KOPT-K1 (cell line): ENCODE data around the gene HEPN1.
A peak's percentile ranks its signal among the peaks of the same experiment; 100 is the strongest.

Experiments
- H3K27ac ChIP-seq: fragments of 200-600 bp; sonication (generic); 2 replicates; pipeline ENCODE4 v1.5.1; 2016; ENCODE audit warnings: antibody characterized with exemption, mild to moderate bottlenecking, low read depth, low read length; ENCODE audit not compliant: poor library complexity, severe bottlenecking
- H3K36me3 ChIP-seq: fragments of 200-600 bp; sonication (generic); 2 replicates; pipeline ENCODE4 v1.5.1; 2017; ENCODE audit warnings: antibody characterized with exemption, mild to moderate bottlenecking, low read length, moderate library complexity; ENCODE audit not compliant: insufficient read depth
- H3K9me3 ChIP-seq: fragments of 200-600 bp; sonication (generic); 2 replicates; pipeline ENCODE4 v1.5.1; 2017; ENCODE audit warnings: antibody characterized with exemption, low read length, mild to moderate bottlenecking; ENCODE audit not compliant: insufficient read depth, poor library complexity, severe bottlenecking

HEPN1 gene

GRCh38 chr11:124918950-124919349 is at the start of gene HEPN1:
Gene HEPN1, plus strand, starts transcription at chr11:124919250.
- Histone ChIP-seq H3K27ac (no peak within 1 kb of the TSS), H3K36me3 (no peaks in the 10 kb centered on the region), H3K9me3 (no peaks in the 10 kb centered on the region)

- H3K27ac ChIP-seq: no peak overlapping the region
- H3K36me3 ChIP-seq: no peaks in the 10 kb centered on the region
- no peaks in the 10 kb centered on the region for H3K9me3 ChIP-seq
Measured at GRCh38 chr11:124869331-124869730, 49.7 kb upstream of the HEPN1 start.

GRCh38 chr11:124869856-124870387 is 49.1 kb upstream of the HEPN1 start:
- H3K27ac ChIP-seq: no peak overlapping the region
- no peaks in the 10 kb centered on the region for H3K36me3 ChIP-seq
- H3K9me3 ChIP-seq: no peaks in the 10 kb centered on the region

GRCh38 chr11:124870430-124870829 is 48.6 kb upstream of the HEPN1 start:
- no peaks in the 10 kb centered on the region for H3K9me3 ChIP-seq
- no peaks in the 10 kb centered on the region for H3K36me3 ChIP-seq

GRCh38 chr11:124872280-124872679 is 46.8 kb upstream of the HEPN1 start:
- Histone ChIP-seq H3K36me3 (no peaks in the 10 kb centered on the region), H3K9me3 (no peaks in the 10 kb centered on the region), H3K27ac (no peak overlapping the region)

More at GRCh38 chr11:124870430-124870829, 48.6 kb upstream of the HEPN1 start:
- H3K27ac ChIP-seq: no peak overlapping the region

DNA sequence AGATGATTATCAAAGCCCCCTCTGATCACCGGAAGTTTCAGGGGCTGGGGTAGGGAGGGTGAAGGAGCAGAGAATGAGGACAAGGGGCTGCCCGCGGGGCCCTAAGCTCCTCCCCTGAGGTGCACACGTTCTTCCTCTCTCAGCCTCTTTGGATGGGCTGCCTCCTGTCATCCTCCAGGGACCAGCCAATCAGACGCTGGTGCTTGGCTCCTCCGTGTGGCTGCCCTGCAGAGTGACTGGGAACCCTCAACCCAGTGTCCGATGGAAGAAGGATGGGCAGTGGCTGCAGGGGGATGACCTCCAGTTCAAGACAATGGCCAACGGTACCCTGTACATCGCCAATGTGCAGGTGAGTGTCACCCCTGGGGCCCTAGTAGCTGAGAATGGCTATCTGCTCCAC is 46.3 kb upstream of the HEPN1 start:
- no peaks in the 10 kb centered on the region for H3K36me3 ChIP-seq
- no peak overlapping the region for H3K27ac ChIP-seq
- no peaks in the 10 kb centered on the region for H3K9me3 ChIP-seq

- no peaks in the 10 kb centered on the region for H3K9me3 ChIP-seq
- no peaks in the 10 kb centered on the region for H3K36me3 ChIP-seq
- no peak overlapping the region for H3K27ac ChIP-seq
Measured at GRCh38 chr11:124873951-124874350, 45.1 kb upstream of the HEPN1 start.

GRCh38 chr11:124874571-124875255 is 44.3 kb upstream of the HEPN1 start:
- Histone ChIP-seq H3K27ac (no peak overlapping the region), H3K9me3 (no peaks in the 10 kb centered on the region), H3K36me3 (no peaks in the 10 kb centered on the region)

- Histone ChIP-seq H3K27ac (no peak overlapping the region), H3K36me3 (no peaks in the 10 kb centered on the region), H3K9me3 (no peaks in the 10 kb centered on the region)
Measured at GRCh38 chr11:124875401-124875800, 43.6 kb upstream of the HEPN1 start.

- peak overlapping the region; percentile 74 for H3K27ac ChIP-seq
- no peaks in the 10 kb centered on the region for H3K9me3 ChIP-seq
- no peaks in the 10 kb centered on the region for H3K36me3 ChIP-seq
Measured at GRCh38 chr11:124875943-124876817, 42.9 kb upstream of the HEPN1 start.

- Histone ChIP-seq H3K36me3 (no peaks in the 10 kb centered on the region), H3K9me3 (no peaks in the 10 kb centered on the region), H3K27ac (peak overlapping the region; percentile 74)
Measured at GRCh38 chr11:124876818-124877630, 42.0 kb upstream of the HEPN1 start.

- H3K27ac ChIP-seq: no peak overlapping the region
- no peaks in the 10 kb centered on the region for H3K36me3 ChIP-seq
Measured at GRCh38 chr11:124877631-124877909, 41.5 kb upstream of the HEPN1 start.

GRCh38 chr11:124877910-124878758 is 40.9 kb upstream of the HEPN1 start:
- Histone ChIP-seq H3K9me3 (no peaks in the 10 kb centered on the region), H3K27ac (no peak overlapping the region)

More at GRCh38 chr11:124877631-124877909, 41.5 kb upstream of the HEPN1 start:
- no peaks in the 10 kb centered on the region for H3K9me3 ChIP-seq

GRCh38 chr11:124878759-124879492 is 40.1 kb upstream of the HEPN1 start:
- no peaks in the 10 kb centered on the region for H3K9me3 ChIP-seq
- H3K36me3 ChIP-seq: no peaks in the 10 kb centered on the region

More at GRCh38 chr11:124877910-124878758, 40.9 kb upstream of the HEPN1 start:
- H3K36me3 ChIP-seq: no peaks in the 10 kb centered on the region

More at GRCh38 chr11:124878759-124879492, 40.1 kb upstream of the HEPN1 start:
- no peak overlapping the region for H3K27ac ChIP-seq
